Trophoblast cell (in vitro differentiated cells and primary cell): ENCODE results near the gene TSPAN3.

ENCODE experiments used
- DNase-seq, 2 donors: peaks; one replicate each; pipeline ENCODE4 v3.0.0-alpha.2; 2016
- H2AFZ ChIP-seq: 2 replicates; pipeline ENCODE4 v1.6.1; 2013; ENCODE audit warnings: low read length, moderate library complexity, mild to moderate bottlenecking; ENCODE audit not compliant: insufficient read depth, poor library complexity
- H2AK5ac ChIP-seq: 2 replicates; pipeline ENCODE4 v1.6.1; 2013; ENCODE audit warnings: mild to moderate bottlenecking, low read length
- H2BK120ac ChIP-seq: 2 replicates; pipeline ENCODE4 v1.6.1; 2013; ENCODE audit warnings: low read length, mild to moderate bottlenecking, moderate library complexity; ENCODE audit not compliant: insufficient read depth, poor library complexity
- H2BK12ac ChIP-seq: 2 replicates; pipeline ENCODE4 v1.6.1; 2013; ENCODE audit warnings: mild to moderate bottlenecking, low read length, moderate library complexity
- H2BK5ac ChIP-seq: 2 replicates; pipeline ENCODE4 v1.6.1; 2013; ENCODE audit warnings: low read length, low read depth, moderate library complexity, mild to moderate bottlenecking; ENCODE audit not compliant: poor library complexity
- H3K14ac ChIP-seq: 2 replicates; pipeline ENCODE4 v1.6.1; 2013; ENCODE audit warnings: mild to moderate bottlenecking, low read length
- H3K18ac ChIP-seq: 2 replicates; pipeline ENCODE4 v1.6.1; 2013; ENCODE audit warnings: mild to moderate bottlenecking, low read length
- H3K23ac ChIP-seq: 2 replicates; pipeline ENCODE4 v1.6.1; 2013; ENCODE audit warnings: low read length
- H3K27ac ChIP-seq: 2 replicates; pipeline ENCODE4 v1.5.1; 2013; ENCODE audit warnings: low read depth, mild to moderate bottlenecking, inconsistent platforms, low read length, moderate library complexity
- H3K27me3 ChIP-seq: 2 replicates; pipeline ENCODE4 v1.6.1; 2013; ENCODE audit warnings: inconsistent platforms, mild to moderate bottlenecking, low read length, moderate library complexity; ENCODE audit not compliant: insufficient read depth
- H3K36me3 ChIP-seq, 2 experiments: 1 replicate in 1 of 2; 2 replicates in 1 of 2; pipeline ENCODE4 v1.6.1; 2013; ENCODE audit warnings: low read length in 2 of 2, mild to moderate bottlenecking in 2 of 2, moderate library complexity in 1 of 2; ENCODE audit not compliant: insufficient read depth in 2 of 2, control insufficient read depth in 1 of 2
- H3K4ac ChIP-seq: 2 replicates; pipeline ENCODE4 v1.6.1; 2013; ENCODE audit warnings: low read depth, mild to moderate bottlenecking, low read length, moderate library complexity
- H3K4me1 ChIP-seq, 2 experiments: 1 replicate in 1 of 2; 2 replicates in 1 of 2; pipeline ENCODE4 v1.6.1; 2013; ENCODE audit warnings: low read length in 2 of 2, mild to moderate bottlenecking in 2 of 2, moderate library complexity in 1 of 2; ENCODE audit not compliant: insufficient read depth in 2 of 2, control insufficient read depth in 1 of 2
- H3K4me2 ChIP-seq: 2 replicates; pipeline ENCODE4 v1.6.1; 2013; ENCODE audit warnings: inconsistent platforms, mild to moderate bottlenecking, low read length, moderate library complexity
- H3K4me3 ChIP-seq: 2 replicates; pipeline ENCODE4 v1.5.1; 2013; ENCODE audit warnings: mild to moderate bottlenecking, low read depth, low read length, inconsistent platforms
- H3K79me1 ChIP-seq: one replicate; pipeline ENCODE4 v1.6.1; 2013; ENCODE audit warnings: low read length
- H3K79me2 ChIP-seq: 2 replicates; pipeline ENCODE4 v1.6.1; 2013; ENCODE audit warnings: low read length, mild to moderate bottlenecking; ENCODE audit not compliant: control insufficient read depth, insufficient read depth, poor library complexity
- H3K9ac ChIP-seq: 2 replicates; pipeline ENCODE4 v1.6.1; 2013; ENCODE audit warnings: mild to moderate bottlenecking, low read length
- H3K9me3 ChIP-seq: 2 replicates; pipeline ENCODE4 v1.6.1; 2013; ENCODE audit warnings: low read depth, mild to moderate bottlenecking, control low read depth, inconsistent platforms, low read length; ENCODE audit not compliant: insufficient read depth
- H4K12ac ChIP-seq: 2 replicates; pipeline ENCODE4 v1.6.1; 2013; ENCODE audit warnings: low read depth, mild to moderate bottlenecking, low read length, moderate library complexity
- H4K8ac ChIP-seq: 2 replicates; pipeline ENCODE4 v1.6.1; 2013; ENCODE audit warnings: low read depth, mild to moderate bottlenecking, low read length, moderate library complexity
- H4K91ac ChIP-seq: one replicate; pipeline ENCODE4 v1.6.1; 2013; ENCODE audit warnings: low read depth, mild to moderate bottlenecking, low read length, moderate library complexity
- WGBS: extraction: QIAGEN DNeasy Blood & Tissue Kit; methylation state at CpG from one replicate; pipeline ENCODE4 v1.1.7; 2013; ENCODE audit warnings: missing lambda C conversion rate; ENCODE audit not compliant: insufficient read length, insufficient coverage; ENCODE audit errors: extremely low coverage; 5-methylcytosine and 5-hydroxymethylcytosine counted together

Gene TSPAN3

GRCh38 chr15:77066971-77067690, 3.8 kb downstream of the TSPAN3 start:
- Histone ChIP-seq H2BK12ac (no peak overlapping the region), H3K18ac (no peak overlapping the region), H3K9me3 (no peaks in the 10 kb centered on the region), H4K91ac (no peak overlapping the region), H3K79me1 (peaks cover 2% of the 10 kb centered on the region), H3K4me3 (no peak overlapping the region), H3K27ac (no peak overlapping the region), H3K23ac (no peak overlapping the region), H4K8ac (no peak overlapping the region), H3K4ac (no peak overlapping the region), H3K27me3 (no peaks in the 10 kb centered on the region), H3K36me3 (no peaks in the 10 kb centered on the region), H3K4me1 (peaks cover 0 to 5% of the 10 kb centered on the region in 2 experiments), H3K9ac (no peak overlapping the region), H2BK5ac (no peak overlapping the region), H3K14ac (no peak overlapping the region), H2BK120ac (no peak overlapping the region), H2AFZ (no peak overlapping the region), H3K79me2 (peaks cover 4% of the 10 kb centered on the region), H2AK5ac (no peak overlapping the region), H4K12ac (no peak overlapping the region), H3K4me2 (no peak overlapping the region)
- DNase-seq, result no peak
- no CpG with 5 or more reads among the region's 3 CpGs for WGBS

DNA sequence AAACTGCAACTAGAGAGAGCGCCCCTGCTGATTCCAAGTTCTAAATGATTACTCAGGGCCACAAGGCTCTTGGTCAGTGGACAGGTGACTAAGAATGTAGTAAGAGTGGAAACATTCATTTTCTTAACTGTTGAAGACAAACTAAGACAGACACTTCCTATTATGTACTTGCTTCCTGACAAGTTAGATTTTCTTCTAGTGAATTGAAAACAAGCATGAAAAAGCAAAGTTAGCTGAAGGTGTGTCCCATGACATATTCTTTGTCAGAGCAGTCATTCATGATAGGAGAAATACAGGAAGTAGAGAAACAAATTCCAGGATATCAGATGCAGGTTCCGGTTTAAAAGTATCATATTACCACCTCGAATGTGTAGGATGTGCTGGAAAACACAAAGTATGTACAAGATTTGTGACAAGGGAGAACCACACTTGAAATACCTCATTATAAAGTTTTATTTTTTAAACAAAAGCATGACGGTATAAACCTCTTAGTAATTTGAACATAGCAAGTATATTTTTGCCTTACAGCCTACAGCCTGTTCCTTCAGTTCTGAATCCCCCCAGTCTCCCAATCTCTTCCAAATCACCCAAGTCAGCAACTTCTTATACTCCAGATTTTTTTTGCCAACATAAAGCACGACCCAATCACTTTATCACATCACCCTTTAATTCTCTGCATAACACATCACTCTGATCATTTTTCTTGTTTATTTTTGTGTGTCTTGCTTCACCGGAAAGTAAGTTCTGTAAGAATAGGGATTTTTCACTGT, 6.2 kb downstream of the TSPAN3 start:
- H3K36me3 ChIP-seq, result no peaks in the 10 kb centered on the region
- no peak overlapping the region for H2BK120ac ChIP-seq
- DNase-seq, result peak; percentile 18 to 39
- H2BK12ac ChIP-seq, result no peak overlapping the region
- H3K27ac ChIP-seq, result no peak overlapping the region
- no peak overlapping the region for H4K8ac ChIP-seq
- H3K4ac ChIP-seq, result no peak overlapping the region
- no peak overlapping the region for H3K23ac ChIP-seq
- H2AFZ ChIP-seq, result no peak overlapping the region
- no peak overlapping the region for H4K12ac ChIP-seq
- H2BK5ac ChIP-seq, result no peak overlapping the region
- no peak overlapping the region for H3K4me3 ChIP-seq
- H3K79me1 ChIP-seq, result no peaks in the 10 kb centered on the region
- 100% methylated on average over 1 of the region's 6 CpGs for WGBS
- no peaks in the 10 kb centered on the region for H3K9me3 ChIP-seq
- no peaks in the 10 kb centered on the region for H3K79me2 ChIP-seq
- H3K4me2 ChIP-seq, result no peak overlapping the region
- no peak overlapping the region for H2AK5ac ChIP-seq
- H3K4me1 ChIP-seq, result peaks cover 0 to 3% of the 10 kb centered on the region in 2 experiments
- H4K91ac ChIP-seq, result no peak overlapping the region
- H3K18ac ChIP-seq, result no peak overlapping the region
- H3K9ac ChIP-seq, result no peak overlapping the region
- H3K14ac ChIP-seq, result no peak overlapping the region
- no peaks in the 10 kb centered on the region for H3K27me3 ChIP-seq

GRCh38 chr15:77064063-77064462, 6.8 kb downstream of the TSPAN3 start:
- no peak overlapping the region for H3K4me3 ChIP-seq
- no peak overlapping the region for H3K4ac ChIP-seq
- H3K36me3 ChIP-seq, result no peaks in the 10 kb centered on the region
- H2BK12ac ChIP-seq, result no peak overlapping the region
- H3K79me1 ChIP-seq, result no peaks in the 10 kb centered on the region
- H4K91ac ChIP-seq, result no peak overlapping the region
- H3K23ac ChIP-seq, result no peak overlapping the region
- no peak overlapping the region for H3K9ac ChIP-seq
- no peak overlapping the region for H2AFZ ChIP-seq
- no peak overlapping the region for H4K12ac ChIP-seq
- H2AK5ac ChIP-seq, result no peak overlapping the region
- no peaks in the 10 kb centered on the region for H3K27me3 ChIP-seq
- H4K8ac ChIP-seq, result no peak overlapping the region
- no peak overlapping the region for H3K18ac ChIP-seq
- H2BK120ac ChIP-seq, result no peak overlapping the region
- H2BK5ac ChIP-seq, result no peak overlapping the region
- no peaks in the 10 kb centered on the region for H3K9me3 ChIP-seq
- no peak overlapping the region for H3K27ac ChIP-seq
- no peak overlapping the region for H3K14ac ChIP-seq
- no peaks in the 10 kb centered on the region for H3K79me2 ChIP-seq
- no peaks in the 10 kb centered on the region for H3K4me1 ChIP-seq
- H3K4me2 ChIP-seq, result no peak overlapping the region
- WGBS, result no CpG with 5 or more reads among the region's 2 CpGs
- no peak for DNase-seq

- Histone ChIP-seq H3K9me3 (no peaks in the 10 kb centered on the region), H3K18ac (no peak overlapping the region), H2AK5ac (no peak overlapping the region), H4K12ac (no peak overlapping the region), H2AFZ (no peak overlapping the region), H2BK5ac (no peak overlapping the region), H4K91ac (no peak overlapping the region), H3K79me1 (no peaks in the 10 kb centered on the region), H3K14ac (no peak overlapping the region), H2BK12ac (no peak overlapping the region), H3K4me2 (no peak overlapping the region), H3K27ac (no peak overlapping the region), H3K23ac (no peak overlapping the region), H3K4ac (no peak overlapping the region), H3K4me3 (no peak overlapping the region), H3K79me2 (no peaks in the 10 kb centered on the region), H3K9ac (no peak overlapping the region), H3K36me3 (no peaks in the 10 kb centered on the region), H2BK120ac (no peak overlapping the region), H4K8ac (no peak overlapping the region), H3K4me1 (no peaks in the 10 kb centered on the region), H3K27me3 (no peaks in the 10 kb centered on the region)
- no peak for DNase-seq
Observed at GRCh38 chr15:77063249-77063648, 7.7 kb downstream of the TSPAN3 start.
